SK-N-SH treated with all-trans-retinoic acid at 6 μM for 48 hours (cell line): ENCODE data around the gene ECHS1.

ENCODE experiments used
- ATAC-seq: fragments of 200-7000 bp; cut with Tn5 transposase; 3 replicates; pipeline ENCODE4 v1.9.1; 2020; ENCODE audit warnings: mild to moderate bottlenecking, moderate library complexity
- ARNTL ChIP-seq: fragments of 450-650 bp; formaldehyde crosslinking; IDR thresholded peaks from 2 replicates; pipeline ENCODE4 v1.5.0; 2020; ENCODE audit warnings: low read depth, mild to moderate bottlenecking, moderate library complexity, borderline replicate concordance
- BACH2 ChIP-seq: fragments of 250-450 bp; sonication (Bioruptor Pico); IDR thresholded peaks from 2 replicates; pipeline ENCODE4 v1.9.0; 2021; ENCODE audit warnings: mild to moderate bottlenecking, borderline replicate concordance
- GLIS3 ChIP-seq: fragments of 250-450 bp; sonication (Bioruptor Pico); IDR thresholded peaks from 2 replicates; pipeline ENCODE4 v1.5.0; 2020; ENCODE audit warnings: mild to moderate bottlenecking, moderate library complexity
- ISL1 ChIP-seq: fragments of 250-450 bp; sonication (Bioruptor Pico); IDR thresholded peaks from 2 replicates; pipeline ENCODE4 v2.1.2; 2022; ENCODE audit warnings: mild to moderate bottlenecking, moderate library complexity
- OSR1 ChIP-seq: fragments of 250-450 bp; sonication (Bioruptor Pico); IDR thresholded peaks from 2 replicates; pipeline ENCODE4 v1.8.0; 2022; ENCODE audit warnings: moderate library complexity, mild to moderate bottlenecking, inconsistent platforms
- PPARA ChIP-seq: fragments of 250-450 bp; sonication (Bioruptor Pico); IDR thresholded peaks from 2 replicates; pipeline ENCODE4 v1.5.0; 2020; ENCODE audit warnings: mild to moderate bottlenecking, borderline replicate concordance
- RARB ChIP-seq: fragments of 250-450 bp; sonication (Bioruptor Pico); IDR thresholded peaks from 2 replicates; pipeline ENCODE4 v1.8.0; 2021; ENCODE audit warnings: mild to moderate bottlenecking, moderate library complexity
- SNAI2 ChIP-seq: fragments of 250-450 bp; sonication (Bioruptor Pico); IDR thresholded peaks from 2 replicates; pipeline ENCODE4 v1.5.0; 2020; ENCODE audit warnings: mild to moderate bottlenecking, moderate library complexity
- TCF4 ChIP-seq: fragments of 250-450 bp; sonication (Bioruptor Pico); IDR thresholded peaks from 2 replicates; pipeline ENCODE4 v1.8.0; 2021; ENCODE audit warnings: mild to moderate bottlenecking, moderate library complexity, borderline replicate concordance
- TOX ChIP-seq: fragments of 250-450 bp; sonication (Bioruptor Pico); IDR thresholded peaks from 2 replicates; pipeline ENCODE4 v1.8.0; 2021; ENCODE audit warnings: mild to moderate bottlenecking, moderate library complexity, borderline replicate concordance
- ZC3H10 ChIP-seq: fragments of 250-450 bp; sonication (Bioruptor Pico); IDR thresholded peaks from 2 replicates; pipeline ENCODE4 v1.5.1; 2021; ENCODE audit warnings: mild to moderate bottlenecking, moderate library complexity
- ZFP3 ChIP-seq: fragments of 250-450 bp; sonication (Bioruptor Pico); IDR thresholded peaks from 2 replicates; pipeline ENCODE4 v1.5.0; 2020; ENCODE audit warnings: mild to moderate bottlenecking, moderate library complexity
- ZNF565 ChIP-seq: fragments of 450-650 bp; formaldehyde crosslinking; conservative IDR thresholded peaks from 2 replicates; pipeline ENCODE4 v1.5.0; 2020; ENCODE audit warnings: low read depth, mild to moderate bottlenecking, moderate library complexity
- ZNF70 ChIP-seq: fragments of 450-650 bp; formaldehyde crosslinking; IDR thresholded peaks from 2 replicates; pipeline ENCODE4 v1.5.0; 2020; ENCODE audit warnings: mild to moderate bottlenecking, moderate library complexity
- ZNF8 ChIP-seq: fragments of 450-650 bp; formaldehyde crosslinking; IDR thresholded peaks from 2 replicates; pipeline ENCODE4 v1.5.0; 2020; ENCODE audit warnings: mild to moderate bottlenecking, moderate library complexity
- TF ChIP-seq, protein P1 (sequence below): fragments of 250-450 bp; sonication (Bioruptor Pico); IDR thresholded peaks from 2 replicates; pipeline ENCODE4 v1.8.0; 2021; ENCODE audit warnings: low read depth, mild to moderate bottlenecking, moderate library complexity, borderline replicate concordance
- TF ChIP-seq, protein P2 (sequence below): fragments of 250-450 bp; sonication (Bioruptor Pico); IDR thresholded peaks from 2 replicates; pipeline ENCODE4 v1.5.0; 2020; ENCODE audit warnings: mild to moderate bottlenecking, moderate library complexity
- TF ChIP-seq, protein P3 (sequence below): fragments of 250-450 bp; sonication (Bioruptor Pico); IDR thresholded peaks from 2 replicates; pipeline ENCODE4 v1.5.1; 2020; ENCODE audit warnings: low read depth, mild to moderate bottlenecking, moderate library complexity
- TF ChIP-seq, protein P4 (sequence below): fragments of 250-450 bp; sonication (Bioruptor Pico); IDR thresholded peaks from 2 replicates; pipeline ENCODE4 v1.5.1; 2021; ENCODE audit warnings: mild to moderate bottlenecking, moderate library complexity
- TF ChIP-seq, protein P5 (sequence below): fragments of 250-450 bp; sonication (Bioruptor Pico); IDR thresholded peaks from 2 replicates; pipeline ENCODE4 v1.8.0; 2020; ENCODE audit warnings: mild to moderate bottlenecking, moderate library complexity, borderline replicate concordance

The ECHS1 gene

DNA sequence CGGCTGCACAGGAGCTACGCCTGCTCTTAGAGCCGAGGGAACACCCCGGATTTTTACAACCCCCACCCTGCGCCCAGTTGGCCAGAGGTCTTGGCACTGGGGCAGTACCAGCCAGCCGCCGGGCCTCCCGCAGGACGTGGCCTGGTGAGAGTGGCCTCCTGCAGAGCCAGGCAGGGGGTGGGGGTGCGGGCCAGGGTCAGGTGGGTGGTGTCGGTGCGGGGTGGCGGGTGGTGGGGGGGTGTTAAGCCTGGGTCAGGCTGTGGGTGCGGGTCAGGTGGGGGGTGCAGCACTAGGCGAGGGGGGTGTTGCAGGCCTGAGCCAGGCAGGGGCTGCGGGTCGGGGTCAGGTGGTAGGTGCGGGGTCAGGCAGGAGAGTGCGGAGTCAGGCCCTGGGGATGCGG lies 647 bp downstream of the ECHS1 start:
- TF ChIP-seq BACH2, result no peak
- TF ChIP-seq, protein P1, sequence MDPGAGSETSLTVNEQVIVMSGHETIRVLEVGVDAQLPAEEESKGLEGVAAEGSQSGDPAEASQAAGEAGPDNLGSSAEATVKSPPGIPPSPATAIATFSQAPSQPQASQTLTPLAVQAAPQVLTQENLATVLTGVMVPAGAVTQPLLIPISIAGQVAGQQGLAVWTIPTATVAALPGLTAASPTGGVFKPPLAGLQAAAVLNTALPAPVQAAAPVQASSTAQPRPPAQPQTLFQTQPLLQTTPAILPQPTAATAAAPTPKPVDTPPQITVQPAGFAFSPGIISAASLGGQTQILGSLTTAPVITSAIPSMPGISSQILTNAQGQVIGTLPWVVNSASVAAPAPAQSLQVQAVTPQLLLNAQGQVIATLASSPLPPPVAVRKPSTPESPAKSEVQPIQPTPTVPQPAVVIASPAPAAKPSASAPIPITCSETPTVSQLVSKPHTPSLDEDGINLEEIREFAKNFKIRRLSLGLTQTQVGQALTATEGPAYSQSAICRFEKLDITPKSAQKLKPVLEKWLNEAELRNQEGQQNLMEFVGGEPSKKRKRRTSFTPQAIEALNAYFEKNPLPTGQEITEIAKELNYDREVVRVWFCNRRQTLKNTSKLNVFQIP (CRISPR knock-in tag), result no peak
- ATAC-seq, result no peak

DNA sequence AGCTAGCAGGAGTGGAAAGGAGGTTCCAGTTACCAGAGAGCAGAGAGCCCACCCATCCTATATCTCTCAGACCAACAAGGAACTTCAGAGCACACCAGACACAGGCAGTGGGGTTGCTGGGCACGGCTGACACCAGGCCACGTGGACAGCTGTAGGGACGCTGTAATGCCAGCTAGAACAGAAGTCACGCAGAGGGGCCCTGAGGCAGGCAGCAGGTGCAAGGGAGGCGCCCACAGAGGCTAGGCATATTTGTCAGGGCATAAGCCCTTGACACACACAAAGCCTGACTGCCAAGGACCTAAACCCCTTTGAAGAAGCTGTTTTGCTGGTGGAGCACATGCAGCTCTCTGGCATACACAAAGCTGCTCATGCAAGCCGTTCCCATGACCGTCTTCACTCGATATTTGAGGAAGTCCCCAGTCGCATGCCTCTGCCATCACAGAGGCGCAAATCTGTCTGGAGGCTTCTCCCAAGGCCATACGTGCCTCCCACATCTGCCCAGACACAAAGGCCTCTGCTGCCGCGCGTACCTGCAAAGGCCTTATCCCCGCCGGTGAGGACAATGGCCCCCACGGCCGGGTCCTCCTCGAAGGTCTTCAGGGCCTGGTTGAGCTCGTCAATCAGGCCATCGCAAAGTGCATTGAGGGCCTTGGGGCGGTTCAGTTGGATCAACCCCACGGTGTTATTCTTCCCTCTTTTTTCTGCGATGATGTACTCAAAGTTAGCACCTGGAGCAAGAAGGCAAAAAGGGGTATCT lies 2.9 kb downstream of the ECHS1 start:
- TF ChIP-seq PPARA (CRISPR knock-in tag) (no peak), BACH2 (no peak), GLIS3 (CRISPR knock-in tag) (no peak), ZC3H10 (CRISPR knock-in tag) (no peak), ARNTL (CRISPR knock-in tag) (no peak), RARB (CRISPR knock-in tag) (no peak), TOX (CRISPR knock-in tag) (no peak), OSR1 (CRISPR knock-in tag) (no peak), ZNF8 (CRISPR knock-in tag) (no peak), TCF4 (no peak), ZFP3 (no peak), ZNF565 (CRISPR knock-in tag) (no peak), ISL1 (CRISPR knock-in tag) (no peak), ZNF70 (CRISPR knock-in tag) (no peak), SNAI2 (no peak)
- TF ChIP-seq, protein P2, sequence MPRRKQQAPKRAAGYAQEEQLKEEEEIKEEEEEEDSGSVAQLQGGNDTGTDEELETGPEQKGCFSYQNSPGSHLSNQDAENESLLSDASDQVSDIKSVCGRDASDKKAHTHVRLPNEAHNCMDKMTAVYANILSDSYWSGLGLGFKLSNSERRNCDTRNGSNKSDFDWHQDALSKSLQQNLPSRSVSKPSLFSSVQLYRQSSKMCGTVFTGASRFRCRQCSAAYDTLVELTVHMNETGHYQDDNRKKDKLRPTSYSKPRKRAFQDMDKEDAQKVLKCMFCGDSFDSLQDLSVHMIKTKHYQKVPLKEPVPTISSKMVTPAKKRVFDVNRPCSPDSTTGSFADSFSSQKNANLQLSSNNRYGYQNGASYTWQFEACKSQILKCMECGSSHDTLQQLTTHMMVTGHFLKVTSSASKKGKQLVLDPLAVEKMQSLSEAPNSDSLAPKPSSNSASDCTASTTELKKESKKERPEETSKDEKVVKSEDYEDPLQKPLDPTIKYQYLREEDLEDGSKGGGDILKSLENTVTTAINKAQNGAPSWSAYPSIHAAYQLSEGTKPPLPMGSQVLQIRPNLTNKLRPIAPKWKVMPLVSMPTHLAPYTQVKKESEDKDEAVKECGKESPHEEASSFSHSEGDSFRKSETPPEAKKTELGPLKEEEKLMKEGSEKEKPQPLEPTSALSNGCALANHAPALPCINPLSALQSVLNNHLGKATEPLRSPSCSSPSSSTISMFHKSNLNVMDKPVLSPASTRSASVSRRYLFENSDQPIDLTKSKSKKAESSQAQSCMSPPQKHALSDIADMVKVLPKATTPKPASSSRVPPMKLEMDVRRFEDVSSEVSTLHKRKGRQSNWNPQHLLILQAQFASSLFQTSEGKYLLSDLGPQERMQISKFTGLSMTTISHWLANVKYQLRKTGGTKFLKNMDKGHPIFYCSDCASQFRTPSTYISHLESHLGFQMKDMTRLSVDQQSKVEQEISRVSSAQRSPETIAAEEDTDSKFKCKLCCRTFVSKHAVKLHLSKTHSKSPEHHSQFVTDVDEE (CRISPR knock-in tag), result no peak
- TF ChIP-seq, protein P3, sequence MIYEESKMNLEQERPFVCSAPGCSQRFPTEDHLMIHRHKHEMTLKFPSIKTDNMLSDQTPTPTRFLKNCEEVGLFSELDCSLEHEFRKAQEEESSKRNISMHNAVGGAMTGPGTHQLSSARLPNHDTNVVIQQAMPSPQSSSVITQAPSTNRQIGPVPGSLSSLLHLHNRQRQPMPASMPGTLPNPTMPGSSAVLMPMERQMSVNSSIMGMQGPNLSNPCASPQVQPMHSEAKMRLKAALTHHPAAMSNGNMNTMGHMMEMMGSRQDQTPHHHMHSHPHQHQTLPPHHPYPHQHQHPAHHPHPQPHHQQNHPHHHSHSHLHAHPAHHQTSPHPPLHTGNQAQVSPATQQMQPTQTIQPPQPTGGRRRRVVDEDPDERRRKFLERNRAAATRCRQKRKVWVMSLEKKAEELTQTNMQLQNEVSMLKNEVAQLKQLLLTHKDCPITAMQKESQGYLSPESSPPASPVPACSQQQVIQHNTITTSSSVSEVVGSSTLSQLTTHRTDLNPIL, result no peak
- TF ChIP-seq, protein P4, sequence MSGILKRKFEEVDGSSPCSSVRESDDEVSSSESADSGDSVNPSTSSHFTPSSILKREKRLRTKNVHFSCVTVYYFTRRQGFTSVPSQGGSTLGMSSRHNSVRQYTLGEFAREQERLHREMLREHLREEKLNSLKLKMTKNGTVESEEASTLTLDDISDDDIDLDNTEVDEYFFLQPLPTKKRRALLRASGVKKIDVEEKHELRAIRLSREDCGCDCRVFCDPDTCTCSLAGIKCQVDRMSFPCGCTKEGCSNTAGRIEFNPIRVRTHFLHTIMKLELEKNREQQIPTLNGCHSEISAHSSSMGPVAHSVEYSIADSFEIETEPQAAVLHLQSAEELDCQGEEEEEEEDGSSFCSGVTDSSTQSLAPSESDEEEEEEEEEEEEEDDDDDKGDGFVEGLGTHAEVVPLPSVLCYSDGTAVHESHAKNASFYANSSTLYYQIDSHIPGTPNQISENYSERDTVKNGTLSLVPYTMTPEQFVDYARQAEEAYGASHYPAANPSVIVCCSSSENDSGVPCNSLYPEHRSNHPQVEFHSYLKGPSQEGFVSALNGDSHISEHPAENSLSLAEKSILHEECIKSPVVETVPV (CRISPR knock-in tag), result no peak
- TF ChIP-seq, protein P1 (CRISPR knock-in tag), result no peak
- TF ChIP-seq, protein P5, sequence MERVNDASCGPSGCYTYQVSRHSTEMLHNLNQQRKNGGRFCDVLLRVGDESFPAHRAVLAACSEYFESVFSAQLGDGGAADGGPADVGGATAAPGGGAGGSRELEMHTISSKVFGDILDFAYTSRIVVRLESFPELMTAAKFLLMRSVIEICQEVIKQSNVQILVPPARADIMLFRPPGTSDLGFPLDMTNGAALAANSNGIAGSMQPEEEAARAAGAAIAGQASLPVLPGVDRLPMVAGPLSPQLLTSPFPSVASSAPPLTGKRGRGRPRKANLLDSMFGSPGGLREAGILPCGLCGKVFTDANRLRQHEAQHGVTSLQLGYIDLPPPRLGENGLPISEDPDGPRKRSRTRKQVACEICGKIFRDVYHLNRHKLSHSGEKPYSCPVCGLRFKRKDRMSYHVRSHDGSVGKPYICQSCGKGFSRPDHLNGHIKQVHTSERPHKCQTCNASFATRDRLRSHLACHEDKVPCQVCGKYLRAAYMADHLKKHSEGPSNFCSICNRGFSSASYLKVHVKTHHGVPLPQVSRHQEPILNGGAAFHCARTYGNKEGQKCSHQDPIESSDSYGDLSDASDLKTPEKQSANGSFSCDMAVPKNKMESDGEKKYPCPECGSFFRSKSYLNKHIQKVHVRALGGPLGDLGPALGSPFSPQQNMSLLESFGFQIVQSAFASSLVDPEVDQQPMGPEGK (CRISPR knock-in tag), result no peak
- ATAC-seq, result no peak
